Stimulated activated CD8-positive, alpha-beta memory T cell treated with anti-CD3 and anti-CD28 coated beads, Interleukin-7, amount 100 ng/mL, for 4 hours (primary cell): ENCODE measurements around the gene PLCXD3.

Source experiments
- DNase-seq, 2 donors: peaks; one replicate each; pipeline ENCODE4 v3.0.0-alpha.2; 2020; ENCODE audit warnings: low read depth in 2 of 2

Gene PLCXD3

GRCh38 chr5:41414598-41414997 is 95.8 kb downstream of the PLCXD3 start:
- no peak for DNase-seq

DNA sequence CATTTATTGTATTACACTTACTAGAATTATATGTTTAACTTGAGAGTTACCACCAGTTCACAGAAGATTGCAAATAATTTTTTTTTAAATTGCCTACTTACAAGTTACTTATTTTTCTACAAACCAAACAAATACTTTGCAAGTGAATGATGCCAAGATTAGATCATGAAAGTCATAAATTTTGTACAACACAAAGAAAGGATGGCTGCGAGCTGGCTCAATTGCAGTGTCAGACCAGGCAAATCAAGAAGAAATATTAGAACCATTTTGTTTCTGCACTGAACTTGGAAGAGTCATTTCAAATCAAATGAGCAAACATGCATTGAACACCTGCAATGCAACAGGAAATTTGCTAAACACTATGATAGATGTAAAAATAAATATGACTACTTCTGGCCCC is 97.3 kb downstream of the PLCXD3 start:
- DNase-seq: no peak

GRCh38 chr5:41412496-41412895 is 97.9 kb downstream of the PLCXD3 start:
- DNase-seq: no peak

- no peak for DNase-seq
Measured at GRCh38 chr5:41410737-41411136, 99.7 kb downstream of the PLCXD3 start.

- DNase-seq: no peak
Measured at GRCh38 chr5:41410307-41410706, 100.1 kb downstream of the PLCXD3 start.

DNA sequence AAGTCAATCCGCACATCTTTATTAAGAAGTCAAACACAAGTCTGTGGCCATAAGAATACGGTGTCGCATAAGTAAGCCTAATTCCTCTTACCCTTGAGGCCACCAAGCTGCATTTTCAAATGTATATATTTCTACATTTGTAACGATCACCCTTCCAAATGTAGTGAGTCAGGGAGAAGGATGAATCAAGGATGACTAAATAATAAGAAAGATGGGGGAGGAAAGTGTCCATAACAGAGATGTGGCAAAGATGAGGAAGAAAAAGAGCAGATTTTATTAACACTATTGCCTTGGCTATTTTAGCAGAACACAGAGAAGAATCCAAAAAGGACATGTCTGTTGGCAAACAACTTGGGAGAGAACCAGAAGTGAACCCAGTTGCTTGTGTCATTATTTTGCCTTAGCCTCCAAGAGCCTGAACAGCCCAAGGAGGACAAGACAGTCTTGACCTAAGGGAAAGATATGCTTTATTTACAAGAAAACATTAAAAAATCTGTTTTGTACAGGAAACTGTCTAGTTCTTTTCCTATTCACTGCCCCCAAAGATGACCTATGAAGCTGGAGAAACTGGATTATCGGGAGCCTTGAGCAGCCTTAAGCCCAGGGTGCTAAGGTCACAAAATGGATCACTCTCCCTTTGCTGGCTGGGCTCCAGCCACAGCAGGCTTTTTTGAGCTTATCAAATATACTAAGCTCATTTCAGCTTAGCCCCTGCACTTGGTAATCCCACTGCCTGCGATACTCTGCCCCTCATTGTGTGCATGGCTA is 101.5 kb downstream of the PLCXD3 start:
- no peak for DNase-seq

GRCh38 chr5:41406936-41407335 is 103.5 kb downstream of the PLCXD3 start:
- no peak for DNase-seq

DNA sequence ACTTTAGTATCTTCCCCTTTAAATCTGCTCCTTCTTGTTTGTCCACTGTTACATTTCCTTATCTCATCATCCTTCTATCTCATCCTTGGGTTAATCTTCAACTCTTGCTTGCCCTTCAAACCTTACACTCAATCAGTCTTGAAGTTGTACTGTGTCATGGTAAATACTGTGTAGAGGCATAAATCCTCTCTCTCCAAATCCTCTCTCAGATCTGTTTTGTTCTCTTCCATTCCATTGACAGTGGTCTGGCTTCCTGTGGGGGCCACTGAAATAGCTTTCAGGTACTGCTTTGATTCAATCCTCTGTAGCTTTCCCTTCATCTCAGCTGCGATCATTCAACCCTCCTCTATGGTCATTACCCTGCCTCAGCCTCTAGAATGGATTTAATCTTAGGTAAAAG is 104.0 kb downstream of the PLCXD3 start:
- no peak for DNase-seq

GRCh38 chr5:41404757-41405156 is 105.6 kb downstream of the PLCXD3 start:
- no peak for DNase-seq

GRCh38 chr5:41403846-41404245 is 106.6 kb downstream of the PLCXD3 start:
- DNase-seq: no peak

DNA sequence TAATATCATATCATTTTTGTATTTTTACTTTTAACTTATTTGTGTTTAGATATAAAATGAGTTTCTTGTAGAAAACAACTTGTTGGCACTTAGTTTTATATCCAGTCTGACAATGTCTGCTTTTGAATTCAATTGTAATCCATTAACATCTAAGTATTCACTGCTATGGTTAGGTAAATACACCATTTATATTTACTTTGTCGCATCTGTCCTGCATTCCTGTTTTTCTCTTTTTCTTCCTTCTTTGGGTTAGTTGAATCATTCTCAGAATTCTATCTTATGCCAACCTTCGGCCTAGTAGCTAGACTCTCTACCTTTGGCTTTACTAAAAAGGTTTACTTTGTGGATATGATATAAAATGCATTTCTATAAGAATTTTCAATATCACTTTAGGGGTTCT is 107.6 kb downstream of the PLCXD3 start:
- DNase-seq: no peak

DNA sequence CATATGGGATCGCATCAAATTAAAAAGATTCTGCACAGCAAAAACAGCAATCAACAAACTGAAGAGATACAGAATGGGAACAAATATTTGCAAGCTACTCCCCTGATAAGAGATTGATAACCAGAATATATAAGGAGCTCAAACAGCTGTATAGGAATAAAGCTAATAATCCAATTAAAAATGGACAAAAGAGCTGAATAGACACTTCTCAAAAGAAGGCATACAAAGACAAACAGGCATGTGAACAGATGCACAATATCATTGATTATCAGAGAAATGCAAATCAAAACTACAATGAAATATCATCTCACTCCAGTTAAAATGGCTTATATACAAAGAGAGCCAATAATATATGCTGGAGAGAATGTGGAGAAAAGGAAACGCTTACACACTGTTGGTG is 110.6 kb downstream of the PLCXD3 start:
- no peak for DNase-seq

DNA sequence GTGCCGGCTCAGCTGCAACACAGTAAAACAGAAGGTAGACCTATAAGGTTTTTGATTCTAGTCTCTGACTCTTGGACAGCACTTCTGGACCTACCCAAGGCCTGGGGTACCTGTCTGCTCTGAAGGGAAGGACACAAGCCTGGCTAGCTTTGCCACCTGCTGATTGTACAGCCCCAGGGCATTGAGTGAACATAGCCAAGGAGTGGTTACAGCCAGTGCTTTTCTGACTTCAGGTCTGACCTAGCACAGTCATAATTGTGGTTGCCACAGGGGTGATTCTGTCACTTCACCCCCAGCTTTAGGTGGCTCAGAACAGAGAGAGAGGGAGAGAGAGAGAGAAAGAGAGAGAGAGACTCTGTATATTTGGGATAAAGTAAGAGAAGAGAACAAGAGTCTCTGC is 118.4 kb downstream of the PLCXD3 start:
- no peak for DNase-seq

DNA sequence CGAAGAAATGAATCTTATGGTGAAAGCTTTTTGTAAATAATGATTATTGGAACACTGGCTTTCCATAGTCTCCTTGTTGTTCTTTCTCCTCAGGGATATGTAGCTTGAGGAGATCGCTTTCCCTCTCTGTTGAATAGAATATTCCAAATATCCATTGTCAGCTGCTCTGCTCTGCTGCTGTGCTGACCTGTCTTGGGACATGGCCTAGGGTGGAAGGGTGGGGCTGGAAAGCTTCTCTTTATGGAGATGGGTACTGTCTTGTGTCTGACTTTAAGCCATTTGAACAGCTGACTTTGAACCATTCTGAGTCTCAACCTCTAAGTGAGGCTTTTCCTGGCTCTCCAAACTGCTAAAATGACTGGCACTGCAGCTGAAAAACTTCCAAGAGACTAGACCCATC is 135.8 kb downstream of the PLCXD3 start:
- no peak for DNase-seq

DNA sequence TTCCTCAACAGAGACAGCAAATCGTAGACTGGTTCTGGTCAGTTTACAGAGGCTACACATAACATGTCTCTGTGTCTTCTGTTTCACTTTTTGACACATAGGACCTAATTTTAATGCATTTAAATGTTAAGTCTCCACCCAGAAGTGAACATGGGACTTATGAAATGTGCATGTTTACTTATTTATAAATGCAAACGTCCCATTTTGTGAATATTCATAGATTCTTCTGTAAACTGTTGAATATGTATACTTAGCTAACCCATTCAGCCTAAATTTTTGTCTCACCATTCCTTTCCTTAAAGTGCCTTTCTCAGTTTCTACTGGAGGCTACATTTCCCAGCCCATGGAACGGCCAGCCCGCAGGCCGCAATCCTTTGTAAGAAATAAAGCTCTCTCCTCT is 137.2 kb downstream of the PLCXD3 start:
- no peak for DNase-seq

GRCh38 chr5:41371738-41372137 is 138.7 kb downstream of the PLCXD3 start:
- no peak for DNase-seq

DNA sequence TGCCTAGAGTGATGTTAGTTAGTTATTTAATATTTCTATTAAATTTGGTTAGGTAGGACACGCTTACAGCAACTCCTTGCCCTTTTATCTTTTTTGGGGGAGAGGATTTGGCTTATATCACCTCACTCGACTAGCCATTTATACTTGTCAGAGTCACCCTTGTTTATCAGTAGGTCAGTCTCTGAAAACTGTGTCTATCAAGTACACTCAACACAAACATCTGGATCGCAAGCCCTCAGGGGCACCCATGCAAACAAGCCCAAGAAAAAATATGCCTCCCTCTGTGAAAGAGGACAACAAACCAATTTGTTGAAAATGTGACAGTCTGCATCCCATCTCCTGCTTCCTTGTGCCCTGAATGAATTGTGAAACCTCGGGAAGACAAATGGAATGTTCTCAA is 139.9 kb downstream of the PLCXD3 start:
- no peak for DNase-seq

DNA sequence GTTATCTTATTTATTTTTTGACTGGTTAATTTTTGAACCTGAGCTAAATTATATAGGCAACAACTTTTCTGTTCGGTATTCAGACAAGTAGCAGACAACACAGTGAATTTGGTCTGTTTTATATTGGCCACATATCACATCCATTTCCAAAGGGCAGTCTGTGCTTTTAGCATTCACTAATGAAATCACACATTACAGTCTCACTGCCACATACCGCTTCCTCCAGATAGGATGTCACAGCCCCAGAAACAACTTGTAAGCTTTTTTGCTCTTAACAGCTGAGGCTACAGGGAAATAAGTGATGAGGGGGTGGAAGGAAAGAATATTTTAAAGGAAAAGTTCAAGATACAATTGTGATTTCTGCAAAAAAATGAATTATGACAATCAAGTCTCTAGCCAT is 140.6 kb downstream of the PLCXD3 start:
- no peak for DNase-seq

DNA sequence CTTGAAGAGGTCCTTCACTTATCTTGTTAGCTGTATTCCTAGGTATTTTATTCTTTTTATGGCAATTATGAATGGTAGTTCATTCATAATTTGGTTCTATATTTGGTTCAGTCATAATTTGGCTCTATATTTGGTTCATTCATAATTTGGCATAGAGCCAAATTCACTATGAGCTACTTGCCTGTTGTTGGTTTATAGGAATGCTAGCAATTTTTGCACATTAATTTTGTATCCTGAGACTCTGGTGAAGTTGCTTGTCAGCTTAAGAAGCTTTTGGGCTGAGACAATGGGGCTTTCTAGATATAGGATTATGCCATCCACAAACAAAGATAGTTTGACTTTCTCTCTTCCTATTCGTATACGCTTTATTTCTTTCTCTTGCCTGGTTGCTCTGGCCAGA is 142.2 kb downstream of the PLCXD3 start:
- no peak for DNase-seq

- no peak for DNase-seq
Measured at GRCh38 chr5:41365369-41365768, 145.0 kb downstream of the PLCXD3 start.

DNA sequence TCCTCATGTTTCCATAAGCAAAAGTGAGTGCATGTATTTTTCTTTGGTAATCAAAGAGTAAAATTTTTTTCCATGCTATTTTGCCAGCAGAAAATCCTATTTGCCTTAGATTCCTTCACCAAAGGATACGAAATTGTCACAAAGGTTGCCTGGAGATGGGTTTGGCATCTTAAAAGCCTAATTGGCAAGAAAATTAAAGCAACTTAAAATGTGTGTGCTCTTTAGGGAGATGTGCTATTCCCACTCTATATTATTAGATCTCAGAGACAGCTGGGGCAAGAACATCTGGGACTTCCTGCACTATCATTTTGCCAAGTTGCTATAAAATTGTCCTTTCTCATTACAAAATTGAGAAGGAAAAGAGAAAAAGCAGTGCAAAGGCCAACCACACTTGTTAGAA is 146.1 kb downstream of the PLCXD3 start:
- no peak for DNase-seq

- DNase-seq: no peak
Measured at GRCh38 chr5:41363343-41363986, 146.9 kb downstream of the PLCXD3 start.

GRCh38 chr5:41356786-41357185 is 153.6 kb downstream of the PLCXD3 start:
- no peak for DNase-seq

DNA sequence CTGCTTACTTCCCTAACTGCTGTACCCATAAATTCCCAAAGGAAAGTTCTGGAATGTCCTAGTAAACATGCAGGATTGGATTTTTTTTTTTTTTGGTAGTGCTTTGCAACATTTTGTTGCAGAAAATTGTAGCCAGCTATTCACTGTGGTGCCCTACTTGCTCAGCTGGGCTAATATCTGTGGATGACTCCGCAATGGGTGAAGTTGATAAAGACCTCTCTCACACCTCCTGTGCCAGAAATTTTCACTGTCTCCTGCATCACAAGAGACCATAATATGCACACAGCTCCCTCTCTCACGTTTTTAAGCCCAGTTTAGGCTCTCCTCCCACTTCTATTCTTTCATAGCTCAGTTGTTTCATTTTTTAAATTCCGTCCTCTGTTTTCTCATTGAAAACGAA is 160.6 kb downstream of the PLCXD3 start:
- no peak for DNase-seq
